Stimulated activated CD8-positive, alpha-beta memory T cell treated with anti-CD3 and anti-CD28 coated beads, Interleukin-15, amount 100 ng/mL, for 4 hours (primary cell): ENCODE measurements around the gene CFAP210.
"Not testable (repeated sequence)": the region's sequence is repeated elsewhere in the genome, so short reads cannot be mapped to it uniquely, and the experiment has no call there.

ENCODE experiments used
- DNase-seq, 2 donors: peaks; one replicate each; pipeline ENCODE4 v3.0.0-alpha.2; 2020; ENCODE audit warnings: low read depth in 2 of 2

CFAP210 gene

DNA sequence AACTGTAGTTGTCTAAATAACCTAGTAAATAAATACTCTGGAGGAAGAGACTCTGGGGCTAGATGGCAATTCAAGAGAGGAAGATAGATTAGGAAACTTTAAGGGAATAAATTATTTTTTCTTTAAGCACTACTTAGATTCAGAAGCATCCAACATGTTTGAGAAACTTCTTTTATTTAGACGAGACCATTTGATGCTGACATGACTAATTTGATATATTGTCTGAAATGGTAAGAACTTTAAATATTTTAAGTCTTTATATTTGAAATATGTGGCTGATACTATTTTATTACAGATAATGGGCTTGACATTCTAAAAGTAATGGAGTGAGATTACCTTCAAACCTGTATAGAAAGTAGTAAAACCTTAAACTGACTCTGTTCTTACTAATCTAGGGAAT, 73.7 kb downstream of the CFAP210 start:
- no peak for DNase-seq

DNA sequence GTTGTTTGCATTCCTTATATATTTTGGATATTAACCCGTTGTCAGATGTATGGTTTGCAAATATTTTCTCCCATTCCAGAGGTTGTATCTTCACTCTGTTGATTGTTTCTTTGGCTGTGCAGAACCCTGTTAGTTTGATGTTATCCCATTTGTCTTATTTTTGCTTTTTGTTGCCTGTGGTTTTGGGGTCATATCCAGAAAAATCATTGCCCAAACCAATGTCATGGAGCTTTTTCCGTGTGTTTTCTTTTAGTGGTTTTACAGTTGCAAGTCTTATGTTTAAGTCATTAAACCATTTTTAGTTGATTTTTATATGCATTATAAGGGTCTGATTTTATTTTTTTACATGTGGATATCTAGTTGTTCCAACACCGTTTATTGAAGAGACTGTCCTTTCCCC, 74.3 kb downstream of the CFAP210 start:
- DNase-seq: no peak

DNA sequence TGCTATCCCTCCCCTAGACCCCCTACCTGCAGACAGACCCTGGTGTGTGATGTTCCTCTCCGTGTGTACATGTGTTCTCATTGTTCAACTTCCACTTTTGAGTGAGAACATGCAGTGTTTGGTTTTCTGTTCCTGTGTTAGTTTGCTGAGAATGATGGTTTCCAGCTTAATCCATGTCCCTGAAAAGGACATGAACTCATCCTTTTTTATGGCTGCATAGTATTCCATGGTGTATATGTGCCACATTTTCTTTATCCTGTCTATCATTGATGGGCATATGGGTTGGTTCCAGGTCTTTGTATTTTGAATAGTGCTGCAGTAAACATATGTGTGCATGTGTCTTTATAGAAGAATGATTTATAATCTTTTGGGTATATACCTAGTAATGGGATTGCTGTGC, 78.2 kb downstream of the CFAP210 start:
- not testable (repeated sequence) for DNase-seq

DNA sequence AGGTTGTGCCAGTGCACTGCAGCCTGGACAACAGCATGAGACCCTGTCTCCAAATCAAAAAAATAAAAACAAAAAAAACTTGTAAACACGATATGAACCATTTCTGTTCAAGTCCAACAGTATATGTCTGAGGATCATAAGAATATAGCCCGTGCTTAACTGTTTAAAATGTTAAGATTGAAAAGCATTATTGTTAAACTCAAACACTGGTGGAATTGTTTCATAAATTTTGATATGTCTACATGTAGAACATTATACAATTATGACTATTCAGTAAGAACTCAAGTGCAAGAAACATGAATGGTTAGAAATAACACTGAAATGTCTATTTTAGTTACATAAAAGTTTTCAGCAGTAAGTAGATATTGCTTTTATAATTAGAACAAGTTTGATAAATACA, 80.3 kb downstream of the CFAP210 start:
- DNase-seq: no peak

DNA sequence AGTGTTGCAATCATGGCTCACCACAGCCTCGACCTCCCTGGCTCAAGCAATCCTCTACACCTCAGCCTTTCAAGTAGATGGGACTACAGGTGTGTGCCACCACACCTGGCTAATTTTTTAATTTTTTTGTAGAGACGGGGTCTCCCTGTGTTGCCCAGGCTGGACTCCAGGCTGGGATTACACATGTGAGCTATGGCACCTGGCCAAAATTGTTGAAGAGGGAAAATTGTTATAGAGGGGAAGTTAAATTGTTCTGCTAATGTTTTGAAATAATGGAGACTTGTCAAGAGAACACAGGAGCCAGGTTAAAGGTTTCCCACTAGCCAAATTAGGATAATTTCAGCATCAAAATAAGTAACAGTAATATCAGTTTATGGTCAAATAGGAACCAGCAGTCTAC, 84.9 kb downstream of the CFAP210 start:
- no peak for DNase-seq

DNA sequence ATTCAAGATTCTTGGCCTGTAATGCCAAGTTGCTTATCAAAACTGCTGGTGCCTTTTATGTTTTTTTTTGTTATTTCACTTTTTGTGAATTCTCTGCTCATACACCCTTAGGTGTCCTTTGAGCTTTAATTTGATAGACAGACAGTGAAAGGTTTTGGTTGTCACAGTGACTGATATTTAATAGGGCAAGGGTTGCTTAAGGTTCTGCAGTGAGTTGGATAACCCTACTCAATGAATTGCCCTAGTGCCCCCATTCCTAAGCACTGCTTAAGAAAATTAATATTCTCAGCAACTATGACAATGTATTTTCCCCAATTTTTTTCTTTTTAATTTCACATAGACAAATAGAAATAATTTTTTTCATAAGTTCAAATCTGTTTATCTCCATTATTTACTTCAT, 94.6 kb downstream of the CFAP210 start:
- no peak for DNase-seq

DNA sequence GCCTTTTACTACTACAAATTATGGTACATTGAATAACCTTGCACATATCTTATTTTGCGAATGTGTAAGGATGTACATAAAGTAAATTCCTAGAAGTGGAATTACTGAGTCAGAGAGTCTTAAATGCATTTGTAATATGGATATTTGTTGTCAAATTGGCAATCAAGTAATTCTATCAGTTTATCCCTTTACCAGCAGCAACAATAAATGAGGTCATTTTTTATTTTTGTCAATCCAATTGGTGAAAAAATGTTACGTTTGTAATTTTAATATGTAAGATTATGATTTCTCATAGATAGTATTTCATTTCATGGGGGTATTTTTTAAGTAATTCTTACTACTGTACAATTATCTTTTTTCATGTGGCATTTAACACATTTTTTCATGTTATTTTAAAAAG, 95.2 kb downstream of the CFAP210 start:
- no peak for DNase-seq

DNA sequence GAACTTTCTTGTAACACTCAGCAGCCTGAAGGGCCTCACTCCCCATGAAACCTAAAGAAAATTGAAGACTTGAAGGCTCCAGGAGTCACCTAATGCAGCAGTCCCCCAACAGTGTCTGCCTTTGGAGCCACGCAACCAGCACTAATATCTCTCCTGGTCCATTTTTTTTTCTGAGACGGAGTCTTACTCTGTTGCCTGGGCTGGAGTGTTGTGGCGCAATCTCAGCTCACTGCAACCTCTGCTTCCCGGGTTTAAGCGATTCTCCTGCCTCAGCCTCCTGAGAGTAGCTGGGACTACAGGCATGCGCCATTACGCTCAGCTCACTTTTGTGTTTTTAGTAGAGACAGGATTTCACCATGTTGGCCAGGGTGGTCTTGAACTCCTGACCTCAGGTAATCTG, 97.7 kb downstream of the CFAP210 start:
- not testable (repeated sequence) for DNase-seq
